ENCODE results near the gene TGDS.
"Not testable (repeated sequence)": the region's sequence is repeated elsewhere in the genome, so short reads cannot be mapped to it uniquely, and the experiment has no call there.

The TGDS gene

GRCh38 chr13:94595950-94596574 is at the start of gene TGDS:
TGDS (minus strand) TSS chr13:94596152; CDS start chr13:94596136, 16 bp downstream.
- peak; percentile 93 for DNase-seq (ENCODE audit: extremely low spot score)
- POLR2A ChIA-PET, result interaction anchor here (0.9 kb wide), 1 partner anchor 9 kb away, joined by 4 read pairs; no protein-coding TSS in a partner anchor
- no peak for TF ChIP-seq CTCF (IDR thresholded peaks at IDR 0.05; ENCODE audit: control extremely low read depth, extremely low read depth, low read depth, missing control alignments)
- CTCF ChIA-PET, result interaction anchor here (1.1 to 3.2 kb wide), 6 partner anchors 10 to 51 kb away, joined by 3 to 15 read pairs (median 6); no protein-coding TSS in a partner anchor

- POLR2A ChIA-PET, result no interaction called here
- DNase-seq (ENCODE audit: extremely low spot score), result no peak
- CTCF ChIA-PET, result no interaction called here
- no peak for TF ChIP-seq CTCF (IDR thresholded peaks at IDR 0.05; ENCODE audit: control extremely low read depth, extremely low read depth, low read depth, missing control alignments)
Measured at GRCh38 chr13:94641409-94641941, 45.5 kb upstream of the TGDS start.

GRCh38 chr13:94640721-94641120 is 44.8 kb upstream of the TGDS start:
- TF ChIP-seq CTCF (IDR thresholded peaks at IDR 0.05; ENCODE audit: control extremely low read depth, extremely low read depth, low read depth, missing control alignments), result no peak

GRCh38 chr13:94637677-94638076 is 41.7 kb upstream of the TGDS start:
- CTCF ChIA-PET, result interaction anchor here (1.5 to 1.9 kb wide), 4 partner anchors 8 to 767 kb away, joined by 3 to 7 read pairs (median 4); no protein-coding TSS in a partner anchor
- POLR2A ChIA-PET, result not testable (repeated sequence)

More at GRCh38 chr13:94640721-94641120, 44.8 kb upstream of the TGDS start:
- CTCF ChIA-PET, result no interaction called here
- POLR2A ChIA-PET, result no interaction called here
- no peak for DNase-seq (ENCODE audit: extremely low spot score)

GRCh38 chr13:94636942-94637578 is 41.1 kb upstream of the TGDS start:
- TF ChIP-seq CTCF (IDR thresholded peaks at IDR 0.05; ENCODE audit: control extremely low read depth, extremely low read depth, low read depth, missing control alignments), result no peak
- POLR2A ChIA-PET, result no interaction called here
- DNase-seq (ENCODE audit: extremely low spot score), result no peak
- CTCF ChIA-PET, result interaction anchor here (0.7 to 1.9 kb wide), 7 partner anchors 8 to 767 kb away, joined by 3 to 7 read pairs (median 4); no protein-coding TSS in a partner anchor

More at GRCh38 chr13:94637677-94638076, 41.7 kb upstream of the TGDS start:
- DNase-seq (ENCODE audit: extremely low spot score), result not testable (repeated sequence)

- DNase-seq (ENCODE audit: extremely low spot score); POLR2A ChIA-PET: not testable (repeated sequence)
- CTCF ChIA-PET, result interaction anchor here (1.2 to 1.9 kb wide), 6 partner anchors 9 to 768 kb away, joined by 3 to 7 read pairs (median 4); no protein-coding TSS in a partner anchor
Measured at GRCh38 chr13:94636096-94636495, 40.1 kb upstream of the TGDS start.

- no peak for TF ChIP-seq CTCF (IDR thresholded peaks at IDR 0.05; ENCODE audit: control extremely low read depth, extremely low read depth, low read depth, missing control alignments)
- DNase-seq (ENCODE audit: extremely low spot score), result no peak
- ChIA-PET CTCF (interaction anchor here (6.2 kb wide), 1 partner anchor 13 kb away, joined by 65 read pairs; no protein-coding TSS in a partner anchor), POLR2A (no interaction called here)
Measured at GRCh38 chr13:94632226-94632980, 36.5 kb upstream of the TGDS start.
